ENCODE results near the gene SPESP1.
"Not testable (repeated sequence)": the region's sequence is repeated elsewhere in the genome, so short reads cannot be mapped to it uniquely, and the experiment has no call there.

The SPESP1 gene

DNA sequence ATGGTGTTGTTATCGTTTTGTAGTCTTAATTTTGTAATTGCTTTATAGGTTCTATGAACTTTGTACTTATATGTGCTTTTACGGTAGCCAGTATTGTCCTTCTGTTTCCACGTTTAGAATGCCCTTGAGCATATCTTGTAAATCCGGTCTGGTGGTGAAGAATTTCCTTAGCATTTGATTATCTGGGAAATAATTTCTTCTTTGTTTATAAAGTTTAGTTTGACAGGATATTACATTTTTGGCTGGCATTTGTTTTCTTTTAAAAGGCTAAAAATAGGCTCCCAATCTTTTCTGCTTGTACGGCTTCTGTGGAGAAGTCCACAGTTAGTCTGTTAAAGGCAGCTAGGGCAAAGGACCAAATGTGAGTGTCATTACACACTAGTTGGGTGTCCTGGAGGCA, 36.7 kb downstream of the SPESP1 start:
- Histone ChIP-seq H3K27me3 (ENCODE audit: control insufficient read depth, insufficient read depth, low read length) (no peaks in the 10 kb centered on the region), H3K36me3 (ENCODE audit: control insufficient read depth, insufficient read depth, low read length) (no peaks in the 10 kb centered on the region), H3K4me3 (ENCODE audit: low read depth, low read length) (no peak overlapping the region), H3K4me1 (ENCODE audit: control insufficient read depth, insufficient read depth, low read length) (no peaks in the 10 kb centered on the region), H3K9me3 (ENCODE audit: control insufficient read depth, insufficient read depth, low read length) (peaks cover 3% of the 10 kb centered on the region), H3K9ac (ENCODE audit: low read depth, low read length) (no peak overlapping the region)

DNA sequence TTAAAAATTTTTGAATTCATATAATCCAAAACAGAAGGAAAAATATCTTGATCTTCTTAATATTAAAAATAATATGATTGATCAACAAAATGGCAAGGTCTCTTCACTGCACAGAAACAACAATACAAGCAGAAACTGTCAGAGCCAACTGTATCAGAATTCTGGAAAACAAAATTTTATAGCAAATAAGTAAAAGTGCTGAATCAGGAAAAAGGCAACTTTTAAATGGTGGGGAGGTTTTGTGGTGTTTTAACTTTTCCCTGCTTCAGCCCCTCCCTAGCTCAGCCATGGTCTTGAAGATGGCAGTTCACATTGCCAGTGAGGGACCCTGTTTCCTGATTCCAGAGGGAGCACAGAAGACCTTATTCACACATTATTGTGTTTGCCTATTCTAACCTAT, 37.6 kb downstream of the SPESP1 start:
- Histone ChIP-seq H3K27me3 (ENCODE audit: control insufficient read depth, insufficient read depth, low read length) (no peaks in the 10 kb centered on the region), H3K36me3 (ENCODE audit: control insufficient read depth, insufficient read depth, low read length) (no peaks in the 10 kb centered on the region), H3K4me3 (ENCODE audit: low read depth, low read length) (no peak overlapping the region), H3K9ac (ENCODE audit: low read depth, low read length) (no peak overlapping the region), H3K4me1 (ENCODE audit: control insufficient read depth, insufficient read depth, low read length) (no peaks in the 10 kb centered on the region), H3K9me3 (ENCODE audit: control insufficient read depth, insufficient read depth, low read length) (peaks cover 3% of the 10 kb centered on the region)

DNA sequence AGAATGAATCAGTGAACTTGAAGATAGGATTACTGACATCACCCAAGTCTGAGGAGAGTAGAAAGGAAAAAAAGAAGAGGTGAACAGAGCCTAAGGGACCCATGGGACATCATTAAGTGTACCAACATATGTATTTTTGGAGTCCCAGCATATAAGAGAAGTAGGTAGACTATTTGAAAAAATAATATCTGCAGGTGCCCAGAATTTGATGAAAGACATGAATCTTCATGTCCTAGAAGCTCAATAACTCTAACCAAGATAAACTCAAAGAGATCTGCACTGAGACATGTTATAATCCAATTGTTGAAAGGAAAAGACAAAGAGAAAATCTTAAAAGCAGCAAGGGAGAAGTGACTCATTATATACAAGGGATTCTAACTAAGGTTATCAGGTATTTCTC, 39.0 kb downstream of the SPESP1 start:
- no peaks in the 10 kb centered on the region for H3K4me1 ChIP-seq (ENCODE audit: control insufficient read depth, insufficient read depth, low read length)
- no peak overlapping the region for H3K4me3 ChIP-seq (ENCODE audit: low read depth, low read length)
- no peaks in the 10 kb centered on the region for H3K27me3 ChIP-seq (ENCODE audit: control insufficient read depth, insufficient read depth, low read length)
- H3K9ac ChIP-seq (ENCODE audit: low read depth, low read length) = no peak overlapping the region
- H3K36me3 ChIP-seq (ENCODE audit: control insufficient read depth, insufficient read depth, low read length) = no peaks in the 10 kb centered on the region
- H3K9me3 ChIP-seq (ENCODE audit: control insufficient read depth, insufficient read depth, low read length) = peaks cover 3% of the 10 kb centered on the region

DNA sequence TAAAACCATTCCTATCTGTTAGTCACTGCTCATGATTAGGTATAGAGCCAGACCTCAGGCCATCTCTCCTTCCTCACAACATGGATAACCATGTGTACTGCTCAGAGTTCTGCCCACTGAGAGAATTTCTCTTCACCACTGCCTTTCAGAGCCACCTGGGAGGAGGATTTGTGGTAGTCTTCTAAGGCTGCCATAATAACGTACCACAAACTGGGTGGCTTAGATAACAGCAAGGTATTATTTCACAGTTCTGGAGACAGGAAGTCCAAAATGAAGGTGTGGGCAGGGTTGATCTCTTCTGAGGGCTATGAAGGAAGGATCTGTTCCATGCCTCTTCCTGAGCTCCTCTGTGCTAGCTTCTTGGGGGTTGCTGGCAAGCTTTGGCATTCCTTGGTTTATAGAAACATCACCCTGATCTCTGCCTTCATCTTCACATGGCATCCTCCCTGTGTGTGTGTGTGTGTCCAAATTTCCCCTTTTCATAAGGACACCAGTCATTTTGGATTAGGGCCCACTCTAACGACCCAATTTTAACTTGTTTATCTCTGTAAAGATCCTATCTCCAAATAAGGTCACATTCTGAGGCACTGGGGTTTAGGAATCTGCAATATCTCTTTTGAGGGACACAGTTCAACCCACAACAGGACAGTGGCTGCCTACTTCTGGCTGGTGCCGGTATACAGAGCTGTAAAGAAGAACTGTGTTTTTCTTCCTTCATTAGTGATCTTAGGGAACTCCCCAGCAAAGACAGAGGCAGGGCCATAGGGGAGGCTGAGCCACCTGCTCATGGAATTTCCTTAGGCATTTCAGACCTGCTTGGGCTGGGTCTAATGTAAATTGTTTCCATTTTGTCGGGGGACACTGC, 42.1 kb downstream of the SPESP1 start:
- no peaks in the 10 kb centered on the region for H3K9me3 ChIP-seq (ENCODE audit: control insufficient read depth, insufficient read depth, low read length)
- no peaks in the 10 kb centered on the region for H3K36me3 ChIP-seq (ENCODE audit: control insufficient read depth, insufficient read depth, low read length)
- no peak overlapping the region for H3K9ac ChIP-seq (ENCODE audit: low read depth, low read length)
- no peaks in the 10 kb centered on the region for H3K27me3 ChIP-seq (ENCODE audit: control insufficient read depth, insufficient read depth, low read length)
- no peak overlapping the region for H3K4me3 ChIP-seq (ENCODE audit: low read depth, low read length)
- H3K4me1 ChIP-seq (ENCODE audit: control insufficient read depth, insufficient read depth, low read length) = no peaks in the 10 kb centered on the region

DNA sequence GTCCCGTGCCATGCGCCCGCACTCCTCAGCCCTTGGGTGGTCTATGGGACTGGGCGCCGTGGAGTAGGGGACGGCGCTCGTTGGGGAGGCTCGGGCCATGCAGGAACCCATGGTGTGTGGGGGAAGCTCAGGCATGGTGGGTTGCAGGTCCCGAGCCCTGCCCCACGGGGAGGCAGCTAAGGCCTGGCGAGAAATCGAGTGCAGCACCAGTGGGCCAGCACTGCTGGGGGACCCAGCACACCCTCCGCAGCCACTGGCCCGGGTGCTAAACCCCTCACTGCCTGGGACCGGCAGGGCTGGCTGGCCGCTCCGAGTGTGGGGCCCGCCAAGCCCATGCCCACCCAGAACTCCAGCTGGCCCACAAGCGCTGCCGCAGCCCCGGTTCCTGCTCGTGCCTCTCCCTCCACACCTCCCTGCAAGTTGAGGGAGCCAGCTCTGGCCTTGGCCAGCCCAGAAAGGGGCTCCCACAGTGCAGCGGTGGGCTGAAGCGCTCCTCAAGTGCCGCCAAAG, 45.4 kb downstream of the SPESP1 start:
- H3K9me3 ChIP-seq (ENCODE audit: control insufficient read depth, insufficient read depth, low read length); H3K36me3 ChIP-seq (ENCODE audit: control insufficient read depth, insufficient read depth, low read length); H3K4me1 ChIP-seq (ENCODE audit: control insufficient read depth, insufficient read depth, low read length); H3K27me3 ChIP-seq (ENCODE audit: control insufficient read depth, insufficient read depth, low read length); H3K4me3 ChIP-seq (ENCODE audit: low read depth, low read length); H3K9ac ChIP-seq (ENCODE audit: low read depth, low read length): not testable (repeated sequence)

DNA sequence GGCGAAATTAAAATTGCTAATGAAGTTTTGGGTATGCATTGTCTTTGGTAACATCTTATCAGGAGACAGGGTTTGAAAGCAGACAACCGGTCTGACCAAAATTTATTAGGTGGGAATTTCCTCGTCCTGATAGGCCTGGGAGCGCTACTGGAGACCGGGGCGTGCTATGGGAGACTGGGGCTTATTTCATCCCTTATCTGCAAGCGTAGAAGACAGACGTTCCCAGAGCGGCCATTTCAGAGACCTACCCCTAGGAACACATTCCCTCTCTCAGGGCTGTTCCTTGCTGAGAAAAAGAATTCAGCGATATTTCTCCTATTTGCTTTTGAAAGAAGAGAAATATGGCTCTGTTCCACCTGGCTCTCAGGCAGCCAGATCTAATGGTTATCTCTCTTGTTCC, 47.1 kb downstream of the SPESP1 start:
- H3K36me3 ChIP-seq (ENCODE audit: control insufficient read depth, insufficient read depth, low read length); H3K4me1 ChIP-seq (ENCODE audit: control insufficient read depth, insufficient read depth, low read length); H3K9me3 ChIP-seq (ENCODE audit: control insufficient read depth, insufficient read depth, low read length); H3K9ac ChIP-seq (ENCODE audit: low read depth, low read length); H3K4me3 ChIP-seq (ENCODE audit: low read depth, low read length); H3K27me3 ChIP-seq (ENCODE audit: control insufficient read depth, insufficient read depth, low read length): not testable (repeated sequence)

DNA sequence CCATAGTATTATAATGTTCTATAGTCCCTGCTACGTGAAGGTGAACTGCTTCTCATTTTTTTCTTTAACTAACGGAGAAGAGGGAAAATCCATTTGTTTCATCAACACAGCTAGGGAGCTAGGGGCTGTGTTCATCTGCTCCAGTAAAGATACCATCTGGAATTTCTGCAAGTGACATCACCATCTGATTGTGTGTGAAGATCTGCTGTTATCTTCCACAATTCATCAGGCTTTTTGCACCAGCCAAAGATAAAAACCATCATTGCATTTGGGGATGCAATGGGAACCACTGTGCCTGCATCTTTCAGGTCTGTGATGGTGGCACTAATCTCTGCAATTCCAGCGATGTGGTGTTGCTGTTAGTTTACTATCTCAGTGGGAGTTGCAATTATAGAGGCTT, 48.7 kb downstream of the SPESP1 start:
- Histone ChIP-seq H3K4me3 (ENCODE audit: low read depth, low read length) (no peak overlapping the region), H3K27me3 (ENCODE audit: control insufficient read depth, insufficient read depth, low read length) (no peaks in the 10 kb centered on the region), H3K36me3 (ENCODE audit: control insufficient read depth, insufficient read depth, low read length) (peaks cover 2% of the 10 kb centered on the region), H3K4me1 (ENCODE audit: control insufficient read depth, insufficient read depth, low read length) (no peaks in the 10 kb centered on the region), H3K9me3 (ENCODE audit: control insufficient read depth, insufficient read depth, low read length) (no peaks in the 10 kb centered on the region), H3K9ac (ENCODE audit: low read depth, low read length) (no peak overlapping the region)

DNA sequence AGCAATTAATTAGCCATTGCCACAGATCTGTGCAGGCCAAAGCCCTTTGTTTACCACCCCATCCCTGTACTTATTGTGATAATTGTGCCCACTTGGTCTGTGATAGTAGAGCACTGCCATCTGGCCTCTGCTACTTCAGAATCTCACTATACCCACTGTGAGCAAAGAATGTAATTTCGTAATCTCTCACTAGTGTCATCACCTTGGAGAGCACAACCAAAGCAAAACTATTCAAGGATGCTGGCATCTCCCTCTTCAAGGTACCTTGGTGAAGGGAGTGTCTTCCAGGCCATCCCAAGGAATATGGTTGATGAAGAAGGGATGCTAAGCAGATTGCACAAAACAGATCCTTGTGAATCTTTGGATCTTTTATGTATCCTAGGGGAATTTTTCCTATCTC, 49.5 kb downstream of the SPESP1 start:
- Histone ChIP-seq H3K9me3 (ENCODE audit: control insufficient read depth, insufficient read depth, low read length) (no peaks in the 10 kb centered on the region), H3K27me3 (ENCODE audit: control insufficient read depth, insufficient read depth, low read length) (no peaks in the 10 kb centered on the region)

DNA sequence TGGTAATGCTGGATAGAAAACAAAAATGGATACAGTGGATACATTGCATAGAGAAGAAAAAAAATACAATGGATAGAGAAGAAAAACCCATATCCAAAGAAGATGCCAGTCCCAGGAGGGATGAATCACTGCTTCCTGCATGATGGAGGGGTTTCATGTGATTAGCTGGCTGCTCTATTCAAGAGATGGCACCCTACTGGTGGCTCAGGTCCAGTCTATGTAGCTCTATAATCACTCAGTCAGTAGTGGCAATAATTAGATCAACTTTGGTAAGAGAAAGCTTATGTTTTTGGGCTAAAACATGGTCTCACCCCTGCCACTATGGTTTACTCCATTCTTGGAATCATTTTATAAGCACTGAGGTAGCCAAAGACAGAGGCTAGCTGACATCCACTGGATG, 50.5 kb downstream of the SPESP1 start:
- Histone ChIP-seq H3K27me3 (ENCODE audit: control insufficient read depth, insufficient read depth, low read length) (no peaks in the 10 kb centered on the region), H3K9ac (ENCODE audit: low read depth, low read length) (no peak overlapping the region)

More for the DNA sequence above, 49.5 kb downstream of the SPESP1 start:
- Histone ChIP-seq H3K4me3 (ENCODE audit: low read depth, low read length) (no peak overlapping the region), H3K36me3 (ENCODE audit: control insufficient read depth, insufficient read depth, low read length) (peaks cover 2% of the 10 kb centered on the region), H3K4me1 (ENCODE audit: control insufficient read depth, insufficient read depth, low read length) (no peaks in the 10 kb centered on the region), H3K9ac (ENCODE audit: low read depth, low read length) (no peak overlapping the region)

DNA sequence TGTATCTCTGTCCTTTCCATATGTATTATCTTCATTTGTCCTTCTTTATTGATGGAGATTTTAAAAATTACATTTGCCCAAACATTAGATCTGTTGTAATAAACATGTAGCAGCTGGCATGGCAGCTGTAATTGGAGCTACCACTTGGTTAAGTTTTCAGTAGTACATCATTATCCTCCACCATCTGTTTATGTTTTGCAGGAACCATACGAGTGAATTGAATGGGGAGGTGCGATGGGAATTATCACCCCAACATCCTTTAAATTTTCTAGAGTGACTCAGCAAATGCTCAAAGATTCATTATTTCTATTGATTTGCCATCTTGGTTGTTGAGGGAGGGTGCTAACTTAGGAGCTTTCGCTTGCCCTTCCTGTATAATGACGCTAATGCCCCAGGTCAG, 51.6 kb downstream of the SPESP1 start:
- H3K4me3 ChIP-seq (ENCODE audit: low read depth, low read length) = no peak overlapping the region
- H3K27me3 ChIP-seq (ENCODE audit: control insufficient read depth, insufficient read depth, low read length) = no peaks in the 10 kb centered on the region
- no peak overlapping the region for H3K9ac ChIP-seq (ENCODE audit: low read depth, low read length)
- no peaks in the 10 kb centered on the region for H3K9me3 ChIP-seq (ENCODE audit: control insufficient read depth, insufficient read depth, low read length)
- no peaks in the 10 kb centered on the region for H3K4me1 ChIP-seq (ENCODE audit: control insufficient read depth, insufficient read depth, low read length)
- peaks cover 2% of the 10 kb centered on the region for H3K36me3 ChIP-seq (ENCODE audit: control insufficient read depth, insufficient read depth, low read length)

More for the DNA sequence above, 50.5 kb downstream of the SPESP1 start:
- Histone ChIP-seq H3K36me3 (ENCODE audit: control insufficient read depth, insufficient read depth, low read length) (peaks cover 2% of the 10 kb centered on the region), H3K4me3 (ENCODE audit: low read depth, low read length) (no peak overlapping the region), H3K9me3 (ENCODE audit: control insufficient read depth, insufficient read depth, low read length) (no peaks in the 10 kb centered on the region), H3K4me1 (ENCODE audit: control insufficient read depth, insufficient read depth, low read length) (no peaks in the 10 kb centered on the region)

DNA sequence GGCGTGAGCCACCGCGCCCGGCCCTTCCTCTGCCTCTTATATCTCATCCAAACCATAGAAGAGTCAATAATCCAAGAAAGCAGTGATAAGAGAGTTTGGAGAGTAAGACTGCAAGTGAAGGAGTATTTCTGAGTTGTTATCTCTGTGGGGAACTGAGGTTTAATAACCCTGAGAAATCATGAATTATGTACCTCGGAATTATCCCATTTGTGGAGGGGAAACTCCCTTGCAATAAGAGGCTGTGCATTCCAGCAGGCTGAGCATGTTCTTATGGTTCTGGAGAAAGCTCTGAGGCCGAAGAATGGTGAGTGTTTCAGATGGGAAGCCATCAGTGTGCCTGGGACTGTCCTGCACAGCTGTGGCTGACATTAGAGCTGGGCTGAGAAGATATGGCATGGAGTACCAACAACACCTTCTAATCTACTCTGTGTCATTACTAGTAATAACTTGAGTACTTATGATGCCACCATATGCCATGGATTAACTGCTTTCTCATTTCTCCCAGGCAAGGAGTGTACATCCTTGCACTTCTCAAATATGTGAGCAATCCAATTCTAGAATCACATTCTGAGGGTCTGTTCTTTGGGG, 52.7 kb downstream of the SPESP1 start:
- Histone ChIP-seq H3K9me3 (ENCODE audit: control insufficient read depth, insufficient read depth, low read length) (no peaks in the 10 kb centered on the region), H3K9ac (ENCODE audit: low read depth, low read length) (no peak overlapping the region), H3K4me1 (ENCODE audit: control insufficient read depth, insufficient read depth, low read length) (no peaks in the 10 kb centered on the region), H3K36me3 (ENCODE audit: control insufficient read depth, insufficient read depth, low read length) (peaks cover 2% of the 10 kb centered on the region), H3K27me3 (ENCODE audit: control insufficient read depth, insufficient read depth, low read length) (no peaks in the 10 kb centered on the region), H3K4me3 (ENCODE audit: low read depth, low read length) (no peak overlapping the region)

DNA sequence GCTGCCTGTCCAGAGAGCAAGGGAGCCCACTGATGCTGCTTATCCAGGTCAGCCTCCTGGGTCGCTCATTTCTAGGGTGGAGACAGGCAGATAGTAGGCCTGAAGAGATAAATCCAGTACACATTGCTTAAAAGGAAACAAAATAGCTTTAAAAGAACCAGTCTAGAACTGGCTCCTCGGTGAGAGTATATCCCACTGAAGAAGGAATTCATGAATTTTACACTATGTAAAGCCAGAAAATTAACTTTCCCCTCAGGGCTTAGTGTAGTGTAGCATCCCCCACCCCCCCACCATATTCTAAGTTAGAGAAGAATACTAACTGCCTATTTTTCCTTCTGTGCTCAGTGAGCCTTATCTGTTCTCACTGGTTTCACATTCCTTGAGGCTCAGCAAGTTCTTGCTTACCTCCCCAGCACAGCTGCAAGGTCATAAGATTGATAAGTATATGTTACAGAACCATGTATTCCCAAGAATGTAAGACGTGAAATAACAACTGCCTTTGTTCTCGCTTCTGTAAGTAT, 53.7 kb downstream of the SPESP1 start:
- Histone ChIP-seq H3K36me3 (ENCODE audit: control insufficient read depth, insufficient read depth, low read length) (peaks cover 2% of the 10 kb centered on the region), H3K4me1 (ENCODE audit: control insufficient read depth, insufficient read depth, low read length) (no peaks in the 10 kb centered on the region), H3K4me3 (ENCODE audit: low read depth, low read length) (no peak overlapping the region), H3K9me3 (ENCODE audit: control insufficient read depth, insufficient read depth, low read length) (no peaks in the 10 kb centered on the region), H3K9ac (ENCODE audit: low read depth, low read length) (no peak overlapping the region), H3K27me3 (ENCODE audit: control insufficient read depth, insufficient read depth, low read length) (no peaks in the 10 kb centered on the region)

Measured in iPS-15b (cell line).